Spleen (tissue), 11 donors: ENCODE measurements around the gene METRNL. TPM values are rescaled to one million over a fixed set of nuclear protein-coding genes. Genes with fewer than 3 reads are reported as not detected.
"Not testable (repeated sequence)": the region's sequence is repeated elsewhere in the genome, so short reads cannot be mapped to it uniquely, and the experiment has no call there.

Source experiments
- DNase-seq: peaks from one replicate; pipeline ENCODE4 v3.0.0-alpha.2; 2020
- H3K27ac ChIP-seq, 8 donors: fragments of 200-600 bp; sonication (generic) in 7 of 8; 1 replicate in 4 of 8; 2 replicates in 4 of 8; pipeline versions ENCODE4 v1.5.0 to v1.8.0; 2016 to 2021; ENCODE audit warnings: inconsistent platforms in 4 of 8, mild to moderate bottlenecking in 4 of 8, moderate library complexity in 1 of 8
- H3K27me3 ChIP-seq, 7 donors: fragments of 200-600 bp; sonication (generic) in 6 of 7; replicated peaks in 1 of 7; 1 replicate in 4 of 7; 2 replicates in 3 of 7; pipeline versions ENCODE4 v1.5.0 to v1.8.0; 2016 to 2021; ENCODE audit warnings: inconsistent platforms in 3 of 7, mild to moderate bottlenecking in 1 of 7
- H3K36me3 ChIP-seq, 6 donors: fragments of 200-600 bp; sonication (generic) in 5 of 6; 1 replicate in 4 of 6; 2 replicates in 2 of 6; pipeline versions ENCODE4 v1.5.0 to v1.8.0; 2016 to 2021; ENCODE audit warnings: inconsistent platforms in 2 of 6
- H3K4me1 ChIP-seq, 6 donors: fragments of 200-600 bp; sonication (generic) in 5 of 6; 1 replicate in 3 of 6; 2 replicates in 3 of 6; pipeline versions ENCODE4 v1.5.0 to v1.8.0; 2016 to 2021; ENCODE audit warnings: inconsistent platforms in 3 of 6
- H3K4me3 ChIP-seq, 8 donors: fragments of 200-600 bp; sonication (generic) in 7 of 8; 1 replicate in 4 of 8; 2 replicates in 4 of 8; pipeline versions ENCODE4 v1.5.0 to v1.8.0; 2016 to 2021; ENCODE audit warnings: inconsistent platforms in 4 of 8, mild to moderate bottlenecking in 4 of 8, moderate library complexity in 2 of 8
- H3K9me3 ChIP-seq, 8 donors: fragments of 200-600 bp; sonication (generic) in 7 of 8; 1 replicate in 4 of 8; 2 replicates in 4 of 8; pipeline versions ENCODE4 v1.5.0 to v1.8.0; 2016 to 2021; ENCODE audit warnings: inconsistent platforms in 4 of 8
- POLR2A ChIP-seq, 3 donors: fragments of 450-650 bp; IDR thresholded peaks; one replicate each; pipeline ENCODE4 v1.5.1; 2017; ENCODE audit warnings: antibody characterized with exemption in 3 of 3, mild to moderate bottlenecking in 1 of 3
- POLR2AphosphoS5 ChIP-seq, 3 donors: sonication (generic); formaldehyde crosslinking; IDR thresholded peaks; one replicate each; pipeline ENCODE4 v1.5.1; 2017; ENCODE audit warnings: antibody characterized with exemption in 3 of 3
- whole genome bisulfite sequencing, 5 donors: extraction: QIAGEN DNeasy Blood & Tissue Kit in 3 of 5; methylation state at CpG; one replicate each; pipeline versions ENCODE4 v1.1.5 to v1.1.7; 2013 to 2018; 5-methylcytosine and 5-hydroxymethylcytosine counted together
- intact Hi-C: fragments of 100-400 bp; cut with DNase I; formaldehyde crosslinking; loops from one replicate; pipeline ENCODE4 v1.15.0; 2023; ENCODE audit warnings: low total_unique reads
- polyA plus RNA-seq, 3 donors: library from polyadenylated mRNA; stranded (reverse); fragments of 200-250 nt; gene quantifications; one replicate each; pipeline ENCODE4 v1.2.1, GENCODE V29; 2013
- total RNA-seq, 7 donors: library from RNA; depleted of rRNA in 3 of 7; stranded (reverse); fragments of >200 nt in 3 of 7; fragmentation: NEBNext Ultra II Directional in 4 of 7; extraction: Animal tissue kit (Norgen Biotek cat#: 25700) in 4 of 7; gene quantifications; one replicate each; pipeline versions ENCODE4 v1.1.0 to v1.2.1, GENCODE V29; 2016 to 2021
- TF ChIP-seq, protein P1 (sequence below), 11 experiments: fragments of 200-600 bp in 7 of 11; fragments of 450-650 bp in 4 of 11; sonication (generic) in 4 of 11; IDR thresholded peaks in 8 of 11; conservative IDR thresholded peaks in 3 of 11; 1 replicate in 7 of 11; 2 replicates in 4 of 11; pipeline versions ENCODE4 v1.4.0 to v1.8.0; 2016 to 2021; ENCODE audit warnings: antibody characterized with exemption in 11 of 11, inconsistent platforms in 4 of 11, mild to moderate bottlenecking in 1 of 11
- donor health status: healthy with polysubstance abuse.
- donor health status: DM: no; HTN: no; CAD: no; lungs with moderate emphysema.
- donor health status: DM: no; HTN: no; CAD: no.
- donor health status: Bipolar disorder and iron deficiency.
- donor health status: healthy.
- donor health status: DM: no; HTN: no; CAD: no.
- donor health status: DM: yes; HTN: yes; CAD: no.

METRNL gene
- total and polyA plus RNA-seq, 10 donors, result 14.7 to 51.2 (median 35.0) TPM

DNA sequence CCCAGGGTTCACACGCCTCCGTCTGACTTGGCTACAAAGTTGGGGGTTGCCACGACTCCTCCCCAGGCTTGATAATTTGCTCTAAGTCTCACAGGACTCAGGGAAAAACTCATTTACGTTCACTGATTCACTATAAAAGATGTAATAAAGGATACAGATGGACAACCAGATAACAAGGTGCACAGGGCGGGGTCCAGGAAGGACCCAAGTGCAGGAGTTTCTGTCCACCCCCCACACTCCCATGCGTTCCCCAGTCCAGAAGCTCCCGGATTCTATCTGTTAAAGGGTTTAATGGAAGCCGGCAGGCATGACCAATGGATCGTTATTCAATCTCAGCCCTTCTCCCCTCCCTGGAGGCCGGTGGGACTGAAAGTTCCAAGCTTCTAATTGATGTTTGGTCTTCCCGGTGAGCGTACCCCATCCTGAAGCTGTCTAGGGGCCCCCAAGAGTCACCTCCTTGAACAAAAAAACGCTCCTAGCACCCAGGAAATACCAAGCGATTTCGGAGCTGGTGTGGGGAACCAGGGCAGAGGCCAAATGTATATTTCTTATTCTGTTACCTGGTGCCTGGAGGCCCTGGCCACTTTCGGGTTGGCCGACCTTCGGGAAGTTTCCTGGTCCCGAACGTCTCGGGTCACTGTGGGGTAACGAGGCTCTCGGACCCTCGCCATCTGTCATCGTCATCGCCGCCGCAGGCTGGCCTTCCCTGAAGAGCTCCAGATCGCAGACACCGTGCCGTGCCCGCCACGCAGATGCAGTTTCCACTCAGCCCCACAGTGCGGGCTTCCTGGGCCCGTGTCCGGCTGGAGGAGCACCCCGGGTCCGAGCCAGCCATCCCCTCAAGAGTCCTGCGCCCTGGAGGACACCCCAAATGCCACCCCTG is 13.5 kb upstream of the METRNL start:
- intact Hi-C loops, result no loop called here
- WGBS, 5 donors, result 88 to 93% (median 88%) methylated on average over 39 of the region's 39 CpGs

DNA sequence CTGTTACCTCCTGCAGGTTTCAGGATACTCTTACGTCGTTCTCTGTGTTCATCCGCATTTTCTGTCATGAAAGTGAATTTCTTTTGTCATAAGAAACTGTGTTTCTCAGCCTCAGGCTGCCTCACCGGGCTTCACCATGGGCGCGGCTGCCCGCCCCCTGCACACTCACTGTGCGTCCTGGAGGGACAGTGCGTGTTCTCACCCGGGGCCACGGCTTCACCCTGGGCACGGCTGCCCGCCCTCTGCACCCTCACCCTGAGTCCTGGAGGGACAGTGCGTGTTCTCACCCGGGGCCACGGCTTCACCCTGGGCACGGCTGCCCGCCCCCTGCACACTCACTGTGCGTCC is 12.9 kb upstream of the METRNL start:
- H3K27ac ChIP-seq, intact Hi-C loops, H3K4me3 ChIP-seq, H3K36me3 ChIP-seq, H3K9me3 ChIP-seq: not testable (repeated sequence)
- peaks cover 0 to 15% (median 0%) of the 10 kb centered on the region in 7 donors for H3K27me3 ChIP-seq
- peak; percentile 53 for DNase-seq
- peaks cover 0 to 27% (median 6%) of the 10 kb centered on the region in 6 donors for H3K4me1 ChIP-seq
- 75 to 94% (median 86%) methylated on average over 11 to 19 of the region's 19 CpGs for WGBS, 5 donors

More for the DNA sequence above, 13.5 kb upstream of the METRNL start:
- H3K27me3 ChIP-seq, result peaks cover 0 to 15% (median 0%) of the 10 kb centered on the region in 7 donors
- no peaks in the 10 kb centered on the region for H3K9me3 ChIP-seq
- TF ChIP-seq, protein P1, sequence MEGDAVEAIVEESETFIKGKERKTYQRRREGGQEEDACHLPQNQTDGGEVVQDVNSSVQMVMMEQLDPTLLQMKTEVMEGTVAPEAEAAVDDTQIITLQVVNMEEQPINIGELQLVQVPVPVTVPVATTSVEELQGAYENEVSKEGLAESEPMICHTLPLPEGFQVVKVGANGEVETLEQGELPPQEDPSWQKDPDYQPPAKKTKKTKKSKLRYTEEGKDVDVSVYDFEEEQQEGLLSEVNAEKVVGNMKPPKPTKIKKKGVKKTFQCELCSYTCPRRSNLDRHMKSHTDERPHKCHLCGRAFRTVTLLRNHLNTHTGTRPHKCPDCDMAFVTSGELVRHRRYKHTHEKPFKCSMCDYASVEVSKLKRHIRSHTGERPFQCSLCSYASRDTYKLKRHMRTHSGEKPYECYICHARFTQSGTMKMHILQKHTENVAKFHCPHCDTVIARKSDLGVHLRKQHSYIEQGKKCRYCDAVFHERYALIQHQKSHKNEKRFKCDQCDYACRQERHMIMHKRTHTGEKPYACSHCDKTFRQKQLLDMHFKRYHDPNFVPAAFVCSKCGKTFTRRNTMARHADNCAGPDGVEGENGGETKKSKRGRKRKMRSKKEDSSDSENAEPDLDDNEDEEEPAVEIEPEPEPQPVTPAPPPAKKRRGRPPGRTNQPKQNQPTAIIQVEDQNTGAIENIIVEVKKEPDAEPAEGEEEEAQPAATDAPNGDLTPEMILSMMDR (IDR thresholded peaks at IDR 0.05 in 8 of 11, conservative IDR thresholded peaks at IDR 0.05 in 3 of 11), result no peak
- TF ChIP-seq POLR2A (IDR thresholded peaks at IDR 0.05) (no peak), POLR2AphosphoS5 (IDR thresholded peaks at IDR 0.05) (no peak)
- H3K4me3 ChIP-seq, result no peak overlapping the region
- DNase-seq, result peak; percentile 53
- H3K27ac ChIP-seq, result no peak overlapping the region
- H3K36me3 ChIP-seq, result no peaks in the 10 kb centered on the region
- H3K4me1 ChIP-seq, result peaks cover 0 to 21% (median 5%) of the 10 kb centered on the region in 6 donors

DNA sequence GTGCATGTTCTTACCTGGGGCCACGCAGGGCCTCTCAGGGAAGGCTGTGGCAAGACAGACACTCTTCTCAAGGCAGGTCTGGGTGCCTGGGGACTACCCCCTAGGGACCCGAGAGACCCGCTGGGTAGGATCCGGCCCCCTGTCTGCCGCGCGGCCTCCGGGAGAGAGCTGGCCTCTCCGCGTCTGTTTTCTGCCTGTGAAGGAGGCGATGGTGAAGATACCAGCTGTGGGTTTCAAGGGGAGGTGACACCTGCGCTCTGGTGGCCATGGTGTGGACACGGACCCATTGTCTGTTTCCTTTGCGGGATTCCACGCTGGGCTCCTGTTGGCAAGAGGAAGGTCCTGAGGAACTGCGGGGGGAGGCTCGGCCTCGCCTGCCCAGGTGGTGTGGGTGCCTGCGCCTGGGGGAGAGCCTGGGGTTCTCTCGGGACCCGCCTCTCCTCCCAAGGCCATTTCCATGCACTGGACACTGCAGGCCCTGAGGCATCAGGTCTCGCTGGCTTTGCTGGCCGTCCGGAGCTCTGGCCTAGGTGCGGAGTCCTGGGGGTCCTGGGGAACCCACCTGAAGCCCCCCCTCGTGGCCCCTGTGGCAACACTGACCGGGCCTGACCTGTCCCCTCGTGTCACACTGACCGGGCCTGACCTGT is 12.2 kb upstream of the METRNL start:
- Histone ChIP-seq H3K36me3 (no peaks in the 10 kb centered on the region), H3K27me3 (peaks cover 0 to 15% (median 0%) of the 10 kb centered on the region in 7 donors), H3K27ac (no peak overlapping the region), H3K4me3 (no peak overlapping the region), H3K9me3 (no peaks in the 10 kb centered on the region), H3K4me1 (peaks cover 0 to 34% (median 12%) of the 10 kb centered on the region in 6 donors)
- intact Hi-C loops, result no loop called here
- WGBS, 5 donors, result 88 to 93% (median 92%) methylated on average over 12 to 29 of the region's 29 CpGs
- peak; percentile 74 for DNase-seq
- TF ChIP-seq POLR2AphosphoS5 (IDR thresholded peaks at IDR 0.05) (no peak), POLR2A (IDR thresholded peaks at IDR 0.05) (no peak)
- TF ChIP-seq, protein P1 (IDR thresholded peaks at IDR 0.05 in 8 of 11, conservative IDR thresholded peaks at IDR 0.05 in 3 of 11), result no peak

DNA sequence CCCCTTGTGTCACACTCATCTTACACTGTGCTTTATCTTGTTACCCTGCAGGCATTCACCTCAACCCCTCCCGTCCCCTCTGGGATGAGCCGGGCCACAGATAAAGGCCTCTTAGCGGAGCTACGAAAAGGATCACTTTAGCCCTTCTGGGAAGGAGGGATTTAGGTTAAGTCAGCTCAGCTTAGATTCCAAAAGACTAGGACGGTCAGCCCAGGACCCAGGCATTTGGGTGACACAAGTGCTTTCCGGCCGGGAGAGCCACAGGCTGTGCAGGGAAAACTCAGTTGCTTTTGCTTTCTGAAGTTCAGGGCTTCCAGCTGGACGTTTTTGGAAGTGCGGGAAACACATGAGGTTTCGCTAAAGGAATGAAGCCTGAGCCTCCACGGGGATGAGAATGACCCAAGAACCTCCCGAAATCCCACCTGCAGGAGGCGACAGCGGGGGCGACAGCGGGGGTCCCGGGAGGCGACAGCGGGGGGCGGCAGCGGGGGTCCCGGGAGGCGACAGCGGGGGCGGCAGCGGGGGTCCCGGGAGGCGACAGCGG is 11.6 kb upstream of the METRNL start:
- Histone ChIP-seq H3K36me3 (no peaks in the 10 kb centered on the region), H3K27me3 (peaks cover 0 to 15% (median 0%) of the 10 kb centered on the region in 7 donors), H3K4me1 (peaks cover 0 to 40% (median 15%) of the 10 kb centered on the region in 6 donors), H3K27ac (no peak overlapping the region), H3K4me3 (no peak overlapping the region), H3K9me3 (no peaks in the 10 kb centered on the region)
- intact Hi-C loops, result no loop called here
- TF ChIP-seq POLR2A (IDR thresholded peaks at IDR 0.05) (no peak), POLR2AphosphoS5 (IDR thresholded peaks at IDR 0.05) (no peak)
- TF ChIP-seq, protein P1 (IDR thresholded peaks at IDR 0.05 in 8 of 11, conservative IDR thresholded peaks at IDR 0.05 in 3 of 11), result no peak
- DNase-seq, result peak; percentile 70
- 74 to 86% (median 84%) methylated on average over 18 to 29 of the region's 29 CpGs for WGBS, 5 donors
